ENCODE measurements around the gene ATAD5.
"Not testable (repeated sequence)": the region's sequence is repeated elsewhere in the genome, so short reads cannot be mapped to it uniquely, and the experiment has no call there.

The ATAD5 gene

GRCh38 chr17:30915833-30916611 is 84.3 kb downstream of the ATAD5 start:
- no peak overlapping the region for H3K27ac Mint-ChIP-seq
- H3K4me3 Mint-ChIP-seq = no peak overlapping the region
- peaks cover 2% of the 10 kb centered on the region for H3K4me1 Mint-ChIP-seq (ENCODE audit: low read depth)
- peaks cover 34% of the 10 kb centered on the region for H3K27me3 Mint-ChIP-seq (ENCODE audit: low read depth)
- H3K9me3 Mint-ChIP-seq = no peaks in the 10 kb centered on the region
- peaks cover 2% of the 10 kb centered on the region for H3K36me3 Mint-ChIP-seq (ENCODE audit: low read depth)

GRCh38 chr17:30917050-30917449 is 85.3 kb downstream of the ATAD5 start:
- Mint-ChIP-seq H3K27me3 (ENCODE audit: low read depth) (peaks cover 41% of the 10 kb centered on the region), H3K9me3 (no peaks in the 10 kb centered on the region), H3K4me1 (ENCODE audit: low read depth) (peaks cover 2% of the 10 kb centered on the region), H3K27ac (no peak overlapping the region), H3K36me3 (ENCODE audit: low read depth) (peaks cover 2% of the 10 kb centered on the region), H3K4me3 (no peak overlapping the region)

GRCh38 chr17:30920282-30920681 is 88.5 kb downstream of the ATAD5 start:
- peaks cover 2% of the 10 kb centered on the region for H3K36me3 Mint-ChIP-seq (ENCODE audit: low read depth)
- no peak overlapping the region for H3K4me3 Mint-ChIP-seq
- H3K27ac Mint-ChIP-seq = no peak overlapping the region
- H3K4me1 Mint-ChIP-seq (ENCODE audit: low read depth) = peaks cover 2% of the 10 kb centered on the region
- H3K9me3 Mint-ChIP-seq = no peaks in the 10 kb centered on the region
- peaks cover 63% of the 10 kb centered on the region for H3K27me3 Mint-ChIP-seq (ENCODE audit: low read depth)

- peak overlapping the region; percentile 63 for H3K4me3 Mint-ChIP-seq
- no peaks in the 10 kb centered on the region for H3K9me3 Mint-ChIP-seq
- H3K27ac Mint-ChIP-seq = no peak overlapping the region
- peaks cover 62% of the 10 kb centered on the region for H3K27me3 Mint-ChIP-seq (ENCODE audit: low read depth)
- H3K4me1 Mint-ChIP-seq (ENCODE audit: low read depth) = peaks cover 2% of the 10 kb centered on the region
- H3K36me3 Mint-ChIP-seq (ENCODE audit: low read depth) = peaks cover 2% of the 10 kb centered on the region
Measured at GRCh38 chr17:30920683-30921543, 89.1 kb downstream of the ATAD5 start.

GRCh38 chr17:30921544-30922196 is 89.9 kb downstream of the ATAD5 start, which contains the start of gene ADAP2:
Gene ADAP2, plus strand, starts transcription at chr17:30921945. Its CDS starts 70 bp downstream, at chr17:30922015.
- H3K27ac Mint-ChIP-seq = no peak within 1 kb of the TSS
- H3K27me3 Mint-ChIP-seq (ENCODE audit: low read depth) = peaks cover 65% of the 10 kb centered on the region
- peaks cover 2% of the 10 kb centered on the region for H3K4me1 Mint-ChIP-seq (ENCODE audit: low read depth)
- H3K9me3 Mint-ChIP-seq = no peaks in the 10 kb centered on the region
- peak within 1 kb of the TSS; percentile 63 for H3K4me3 Mint-ChIP-seq
- H3K36me3 Mint-ChIP-seq (ENCODE audit: low read depth) = peaks cover 2% of the 10 kb centered on the region

- peaks cover 66% of the 10 kb centered on the region for H3K27me3 Mint-ChIP-seq (ENCODE audit: low read depth)
- peak overlapping the region; percentile 45 for H3K4me3 Mint-ChIP-seq
- no peaks in the 10 kb centered on the region for H3K9me3 Mint-ChIP-seq
- no peak overlapping the region for H3K27ac Mint-ChIP-seq
- peaks cover 2% of the 10 kb centered on the region for H3K4me1 Mint-ChIP-seq (ENCODE audit: low read depth)
- peaks cover 2% of the 10 kb centered on the region for H3K36me3 Mint-ChIP-seq (ENCODE audit: low read depth)
Measured at GRCh38 chr17:30922235-30923030, 90.7 kb downstream of the ATAD5 start.

GRCh38 chr17:30924341-30924740 is 92.6 kb downstream of the ATAD5 start:
- H3K4me3 Mint-ChIP-seq = no peak overlapping the region
- H3K27ac Mint-ChIP-seq = no peak overlapping the region
- peaks cover 2% of the 10 kb centered on the region for H3K36me3 Mint-ChIP-seq (ENCODE audit: low read depth)
- peaks cover 56% of the 10 kb centered on the region for H3K27me3 Mint-ChIP-seq (ENCODE audit: low read depth)
- peaks cover 2% of the 10 kb centered on the region for H3K4me1 Mint-ChIP-seq (ENCODE audit: low read depth)
- no peaks in the 10 kb centered on the region for H3K9me3 Mint-ChIP-seq

GRCh38 chr17:30926516-30926915 is 94.8 kb downstream of the ATAD5 start:
- no peak overlapping the region for H3K27ac Mint-ChIP-seq
- H3K36me3 Mint-ChIP-seq (ENCODE audit: low read depth) = no peaks in the 10 kb centered on the region
- H3K4me1 Mint-ChIP-seq (ENCODE audit: low read depth) = no peaks in the 10 kb centered on the region
- no peaks in the 10 kb centered on the region for H3K9me3 Mint-ChIP-seq
- no peak overlapping the region for H3K4me3 Mint-ChIP-seq
- H3K27me3 Mint-ChIP-seq (ENCODE audit: low read depth) = peaks cover 38% of the 10 kb centered on the region

GRCh38 chr17:30927756-30928155 is 96.0 kb downstream of the ATAD5 start:
- Mint-ChIP-seq H3K27ac (no peak overlapping the region), H3K9me3 (no peaks in the 10 kb centered on the region), H3K36me3 (ENCODE audit: low read depth) (no peaks in the 10 kb centered on the region), H3K4me1 (ENCODE audit: low read depth) (no peaks in the 10 kb centered on the region), H3K27me3 (ENCODE audit: low read depth) (peaks cover 31% of the 10 kb centered on the region), H3K4me3 (no peak overlapping the region)

- H3K27me3 Mint-ChIP-seq (ENCODE audit: low read depth) = peaks cover 22% of the 10 kb centered on the region
- no peaks in the 10 kb centered on the region for H3K9me3 Mint-ChIP-seq
- no peak overlapping the region for H3K4me3 Mint-ChIP-seq
- no peaks in the 10 kb centered on the region for H3K4me1 Mint-ChIP-seq (ENCODE audit: low read depth)
- no peak overlapping the region for H3K27ac Mint-ChIP-seq
- H3K36me3 Mint-ChIP-seq (ENCODE audit: low read depth) = no peaks in the 10 kb centered on the region
Measured at GRCh38 chr17:30928584-30928983, 96.8 kb downstream of the ATAD5 start.

GRCh38 chr17:30929081-30929633 is 97.4 kb downstream of the ATAD5 start:
- H3K36me3 Mint-ChIP-seq (ENCODE audit: low read depth) = no peaks in the 10 kb centered on the region
- no peak overlapping the region for H3K4me3 Mint-ChIP-seq
- H3K27ac Mint-ChIP-seq = no peak overlapping the region
- H3K9me3 Mint-ChIP-seq = no peaks in the 10 kb centered on the region
- peaks cover 17% of the 10 kb centered on the region for H3K27me3 Mint-ChIP-seq (ENCODE audit: low read depth)
- H3K4me1 Mint-ChIP-seq (ENCODE audit: low read depth) = peaks cover 1% of the 10 kb centered on the region

GRCh38 chr17:30929861-30930260 is 98.1 kb downstream of the ATAD5 start:
- not testable (repeated sequence) for H3K36me3 Mint-ChIP-seq (ENCODE audit: low read depth); H3K4me3 Mint-ChIP-seq; H3K9me3 Mint-ChIP-seq; H3K4me1 Mint-ChIP-seq (ENCODE audit: low read depth); H3K27ac Mint-ChIP-seq
- H3K27me3 Mint-ChIP-seq (ENCODE audit: low read depth) = peaks cover 12% of the 10 kb centered on the region

- no peaks in the 10 kb centered on the region for H3K36me3 Mint-ChIP-seq (ENCODE audit: low read depth)
- no peaks in the 10 kb centered on the region for H3K9me3 Mint-ChIP-seq
- no peak overlapping the region for H3K4me3 Mint-ChIP-seq
- peaks cover 1% of the 10 kb centered on the region for H3K4me1 Mint-ChIP-seq (ENCODE audit: low read depth)
- peaks cover 8% of the 10 kb centered on the region for H3K27me3 Mint-ChIP-seq (ENCODE audit: low read depth)
- no peak overlapping the region for H3K27ac Mint-ChIP-seq
Measured at GRCh38 chr17:30930495-30930894, 98.7 kb downstream of the ATAD5 start.

GRCh38 chr17:30931582-30931981 is 99.8 kb downstream of the ATAD5 start:
- not testable (repeated sequence) for H3K9me3 Mint-ChIP-seq; H3K27me3 Mint-ChIP-seq (ENCODE audit: low read depth); H3K36me3 Mint-ChIP-seq (ENCODE audit: low read depth); H3K4me1 Mint-ChIP-seq (ENCODE audit: low read depth); H3K4me3 Mint-ChIP-seq; H3K27ac Mint-ChIP-seq

Data from T-helper 1 cell treated with Interleukin-12 subunit alpha and Interleukin-12 subunit beta and Interleukin-4 antibody, amounts not matched to agents 30 μg/mL and 1 μg/mL, for 36 hours (primary cell).